ENCODE measurements around the gene POLR1F. TPM values are rescaled to one million over a fixed set of nuclear protein-coding genes. Genes with fewer than 3 reads are reported as not detected.
"Not testable (repeated sequence)": the region's sequence is repeated elsewhere in the genome, so short reads cannot be mapped to it uniquely, and the experiment has no call there.

POLR1F gene, protein sequence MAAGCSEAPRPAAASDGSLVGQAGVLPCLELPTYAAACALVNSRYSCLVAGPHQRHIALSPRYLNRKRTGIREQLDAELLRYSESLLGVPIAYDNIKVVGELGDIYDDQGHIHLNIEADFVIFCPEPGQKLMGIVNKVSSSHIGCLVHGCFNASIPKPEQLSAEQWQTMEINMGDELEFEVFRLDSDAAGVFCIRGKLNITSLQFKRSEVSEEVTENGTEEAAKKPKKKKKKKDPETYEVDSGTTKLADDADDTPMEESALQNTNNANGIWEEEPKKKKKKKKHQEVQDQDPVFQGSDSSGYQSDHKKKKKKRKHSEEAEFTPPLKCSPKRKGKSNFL
- 16.7 TPM for total RNA-seq

DNA sequence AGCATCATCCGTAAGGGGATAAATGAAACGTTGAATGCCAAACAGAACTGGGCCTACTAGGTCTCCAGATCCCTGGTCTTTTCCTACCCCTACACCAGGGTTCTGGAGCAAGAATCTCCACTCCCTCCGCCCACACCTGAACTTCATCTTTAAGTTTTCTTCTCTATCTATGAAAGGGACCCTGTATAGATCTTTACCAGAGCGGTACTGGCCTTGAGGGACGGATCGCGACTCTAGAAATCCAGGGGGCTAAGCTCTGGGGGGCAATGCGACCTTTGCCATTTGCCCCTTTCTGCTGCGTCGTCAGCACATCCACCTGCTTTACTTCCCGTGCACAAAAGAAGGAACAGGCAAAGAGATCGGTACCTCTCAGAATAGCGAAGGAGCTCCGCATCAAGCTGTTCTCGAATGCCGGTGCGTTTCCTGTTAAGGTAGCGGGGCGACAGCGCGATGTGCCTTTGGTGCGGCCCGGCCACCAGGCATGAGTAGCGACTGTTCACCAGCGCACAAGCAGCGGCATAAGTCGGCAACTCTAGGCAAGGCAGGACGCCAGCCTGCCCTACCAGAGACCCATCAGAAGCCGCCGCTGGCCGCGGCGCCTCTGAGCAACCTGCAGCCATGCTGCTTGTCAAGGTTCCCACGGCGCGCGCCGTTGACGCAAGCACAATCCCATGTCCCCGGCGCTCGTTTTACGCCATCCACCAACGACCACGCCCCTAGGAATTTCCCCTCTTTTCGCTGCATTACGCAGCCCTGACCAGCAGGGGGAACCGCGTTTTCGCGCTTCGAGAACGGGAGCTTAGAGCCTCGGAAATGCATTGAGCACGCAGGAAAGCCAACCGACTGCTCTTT lies at the start of gene POLR1F:
Gene POLR1F (minus strand): TSS at position 641 of the 852 bp plus-strand sequence. CDS start 21 bp downstream, at position 620.
- peak; percentile 94 to 98 (median 97) for DNase-seq (ENCODE audit: low read depth in 2 of 3, low spot score in 2 of 3)

DNA sequence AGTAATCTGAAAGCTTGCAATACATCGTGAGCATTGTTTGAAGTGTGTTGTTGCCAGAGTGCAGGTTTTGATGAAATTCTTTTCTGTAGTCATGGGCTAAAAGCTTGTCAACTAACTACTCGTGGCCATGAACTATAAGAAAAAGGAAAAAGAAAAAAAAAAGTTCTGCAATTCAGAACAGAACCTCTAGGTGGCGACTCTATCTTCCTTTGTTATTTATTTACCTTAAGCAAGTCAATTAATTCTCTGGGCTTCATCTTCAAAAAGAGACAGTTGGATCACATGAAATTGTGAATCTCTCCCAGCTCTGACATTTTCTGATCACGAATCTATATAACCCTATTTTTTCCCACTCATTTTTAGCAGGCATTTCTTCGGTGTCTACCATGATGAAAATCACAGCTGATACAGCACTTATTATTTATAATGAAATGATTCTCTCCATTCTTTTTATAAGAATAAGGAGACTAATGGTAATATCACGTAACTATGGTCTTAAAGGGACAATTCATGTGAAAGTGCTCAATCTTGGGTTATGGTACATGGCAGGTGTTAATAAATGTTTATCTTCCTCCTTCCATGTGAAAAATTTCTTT lies 45.8 kb upstream of the POLR1F start:
- peak in 2 of 3 donors; percentile 30 to 72 for DNase-seq (ENCODE audit: low read depth in 2 of 3, low spot score in 2 of 3)

DNA sequence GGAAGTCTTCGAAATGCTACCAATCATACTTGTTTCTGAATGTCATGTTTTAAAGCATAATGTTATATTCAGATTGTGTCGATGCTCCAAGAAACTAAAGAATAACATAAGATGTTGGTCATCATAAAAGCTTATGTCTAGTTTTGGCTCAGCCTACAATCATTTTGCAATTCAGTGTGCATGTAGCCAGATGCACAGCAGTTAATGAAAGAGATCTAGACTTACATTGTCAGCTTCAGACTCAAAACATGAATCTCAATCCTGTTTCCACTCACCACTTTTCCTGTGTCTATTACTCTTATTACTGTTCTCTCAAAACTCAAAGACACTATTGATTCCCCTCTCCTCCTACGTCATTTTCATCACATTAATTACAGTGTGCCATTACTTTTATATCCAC lies 43.2 kb upstream of the POLR1F start:
- DNase-seq (ENCODE audit: low read depth in 2 of 3, low spot score in 2 of 3) = no peak

DNA sequence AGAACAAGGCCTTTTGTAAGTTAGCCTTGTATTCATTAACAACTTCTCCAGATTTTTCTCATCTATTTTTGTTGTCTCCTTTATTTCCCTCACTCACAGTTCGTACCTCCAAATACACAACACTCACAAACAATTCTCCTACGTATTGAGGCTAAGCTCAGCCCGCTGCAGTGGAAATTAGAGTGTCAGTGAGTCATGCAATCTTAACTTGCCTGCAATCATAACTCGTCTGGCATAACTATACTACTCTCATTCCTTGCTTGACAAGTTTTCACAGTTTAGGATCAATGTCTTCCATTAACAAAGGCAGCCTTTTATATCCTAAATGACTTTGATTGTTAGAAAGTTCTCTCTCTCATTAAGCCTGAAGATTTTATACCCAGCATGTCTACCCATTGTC lies 40.8 kb upstream of the POLR1F start:
- no peak for DNase-seq (ENCODE audit: low read depth in 2 of 3, low spot score in 2 of 3)

DNA sequence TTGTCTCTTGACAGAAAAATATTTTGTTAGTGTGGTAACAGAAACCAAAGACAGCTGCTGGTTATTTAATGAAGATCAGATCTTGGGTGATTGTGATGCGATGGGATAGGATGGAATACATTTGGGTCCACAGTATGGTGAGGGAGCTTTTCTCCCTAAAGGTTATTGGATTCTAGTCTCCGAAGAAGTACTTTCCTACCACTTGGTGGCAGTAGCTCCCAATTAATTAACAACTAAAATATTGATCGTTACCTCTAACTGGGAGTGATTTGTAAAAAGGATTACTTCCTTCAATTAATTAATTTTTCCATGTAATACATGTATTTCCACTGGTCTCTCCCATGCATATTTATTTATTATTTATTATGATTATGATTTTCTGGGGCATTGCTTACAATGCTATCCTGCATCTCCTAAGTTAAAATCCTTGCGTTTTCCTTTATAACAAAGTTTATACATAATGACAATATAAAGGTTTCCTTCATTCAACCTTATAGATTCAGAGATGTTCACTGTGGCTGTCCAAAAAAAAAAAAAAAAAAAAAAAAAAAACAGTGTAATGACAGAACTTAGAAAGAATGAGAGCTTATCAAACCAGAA lies 39.0 kb upstream of the POLR1F start:
- peak in 2 of 3 donors; percentile 17 to 59 for DNase-seq (ENCODE audit: low read depth in 2 of 3, low spot score in 2 of 3)

DNA sequence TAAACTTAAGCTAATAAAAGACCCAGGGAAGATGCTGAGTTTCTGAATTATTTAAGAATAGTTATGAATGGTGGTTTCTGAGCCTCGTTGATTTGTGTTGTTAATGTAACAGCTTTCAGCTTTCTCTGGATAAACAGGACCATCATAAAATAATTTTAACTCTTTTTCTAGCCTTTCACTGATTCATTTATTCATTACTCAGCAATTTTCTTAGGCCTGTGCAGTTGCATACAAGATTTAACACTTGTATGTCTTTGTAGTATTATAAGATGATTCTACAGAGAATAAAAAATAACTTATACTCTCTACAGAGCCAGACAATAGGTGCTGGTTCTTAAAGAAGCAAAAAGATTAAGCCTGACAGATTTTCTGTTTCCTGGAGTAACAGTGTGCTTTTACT lies 35.2 kb upstream of the POLR1F start:
- DNase-seq (ENCODE audit: low read depth in 2 of 3, low spot score in 2 of 3) = no peak

DNA sequence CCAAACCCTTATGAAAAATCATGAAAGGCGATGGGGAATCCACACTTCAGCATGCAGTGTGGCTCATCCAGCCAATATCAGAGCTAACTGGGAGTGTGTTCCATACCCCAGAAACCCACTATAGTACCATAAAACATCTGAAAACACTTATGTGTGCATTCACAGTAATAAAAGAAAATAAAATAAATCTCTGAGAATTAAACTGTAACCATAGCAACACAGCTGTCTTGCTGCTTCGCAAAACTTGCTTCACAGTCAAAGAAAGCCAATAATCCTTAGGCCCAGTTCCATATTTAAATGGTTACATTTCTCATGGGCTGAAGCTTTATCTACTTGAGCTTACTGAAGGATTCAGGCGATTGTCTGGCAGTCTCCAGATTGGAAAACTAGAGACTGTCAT lies 19.9 kb upstream of the POLR1F start:
- DNase-seq (ENCODE audit: low read depth in 2 of 3, low spot score in 2 of 3) = no peak

DNA sequence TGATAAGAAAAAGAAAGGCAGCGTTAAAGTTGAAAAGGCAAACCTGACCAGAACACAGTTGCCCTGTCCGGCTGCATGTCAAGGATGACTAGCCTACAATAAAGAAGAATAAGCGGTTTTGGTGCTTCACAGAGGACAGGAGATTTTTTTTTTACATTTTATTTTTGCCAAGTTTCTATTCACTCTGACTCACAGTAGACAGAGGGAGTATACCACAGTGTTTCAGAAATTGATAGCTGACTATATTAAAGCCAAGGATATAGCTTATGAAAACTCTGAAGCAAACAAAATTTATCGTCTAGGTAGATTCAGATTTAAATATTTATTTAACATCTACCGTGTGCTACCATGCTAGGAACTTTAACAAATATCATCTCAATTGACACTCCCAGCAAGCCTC lies 16.9 kb upstream of the POLR1F start:
- DNase-seq (ENCODE audit: low read depth in 2 of 3, low spot score in 2 of 3) = no peak

DNA sequence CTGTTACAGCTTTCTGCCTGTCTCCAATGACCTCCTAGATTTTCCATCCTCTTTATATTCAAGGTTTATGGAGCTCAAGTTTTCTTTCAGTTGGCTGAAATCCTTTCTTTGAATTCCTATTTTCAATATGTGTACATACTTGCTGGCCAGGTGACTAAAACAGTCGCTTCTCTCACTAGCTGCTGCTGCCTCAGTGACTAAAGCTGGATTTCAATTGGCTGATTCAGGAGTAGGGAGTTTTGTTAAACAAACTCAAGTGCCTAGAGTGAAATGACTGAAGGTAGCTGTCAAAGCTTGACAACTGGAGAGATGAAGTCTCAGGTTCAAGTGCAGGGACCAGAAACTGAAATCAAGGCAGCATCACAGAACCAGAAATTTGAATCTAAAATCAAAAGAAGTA lies 6.7 kb upstream of the POLR1F start:
- no peak for DNase-seq (ENCODE audit: low read depth in 2 of 3, low spot score in 2 of 3)

DNA sequence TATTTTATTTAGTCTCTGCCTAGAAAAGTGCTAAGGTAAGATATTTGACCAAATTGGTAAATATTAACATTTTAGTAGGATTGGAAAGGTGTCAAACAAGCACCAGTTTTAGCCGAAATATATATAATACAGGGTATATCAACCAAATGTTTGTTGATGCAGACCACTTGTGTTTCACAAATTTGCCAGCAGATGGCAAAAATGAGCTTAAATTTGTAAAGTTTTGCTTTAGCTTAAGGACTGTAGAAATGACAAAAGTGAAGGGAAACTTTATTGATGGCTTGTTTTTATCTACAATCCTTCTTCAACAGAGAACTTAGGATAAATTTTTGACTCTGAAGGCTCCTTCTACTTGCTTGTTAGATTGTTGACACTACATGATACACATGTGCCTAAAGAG lies 4.8 kb upstream of the POLR1F start:
- DNase-seq (ENCODE audit: low read depth in 2 of 3, low spot score in 2 of 3) = peak; percentile 26 to 83 (median 52)

DNA sequence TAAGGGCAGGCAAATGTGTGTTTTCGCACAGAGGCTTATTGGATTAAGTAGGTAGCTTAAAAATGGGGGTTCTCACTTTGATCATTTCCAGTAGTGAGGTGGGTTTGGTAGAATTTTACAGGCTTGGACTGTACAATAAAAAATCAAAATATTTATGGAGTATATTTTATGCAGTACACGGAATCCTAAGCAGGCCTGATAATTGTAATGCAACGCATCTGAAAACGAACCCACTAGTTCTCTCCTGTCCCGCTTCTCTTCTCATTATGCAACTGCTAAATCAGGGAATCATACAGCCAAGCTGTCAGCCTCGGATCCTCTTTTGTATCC lies 377 bp upstream of the POLR1F start:
- no peak for DNase-seq (ENCODE audit: low read depth in 2 of 3, low spot score in 2 of 3)

DNA sequence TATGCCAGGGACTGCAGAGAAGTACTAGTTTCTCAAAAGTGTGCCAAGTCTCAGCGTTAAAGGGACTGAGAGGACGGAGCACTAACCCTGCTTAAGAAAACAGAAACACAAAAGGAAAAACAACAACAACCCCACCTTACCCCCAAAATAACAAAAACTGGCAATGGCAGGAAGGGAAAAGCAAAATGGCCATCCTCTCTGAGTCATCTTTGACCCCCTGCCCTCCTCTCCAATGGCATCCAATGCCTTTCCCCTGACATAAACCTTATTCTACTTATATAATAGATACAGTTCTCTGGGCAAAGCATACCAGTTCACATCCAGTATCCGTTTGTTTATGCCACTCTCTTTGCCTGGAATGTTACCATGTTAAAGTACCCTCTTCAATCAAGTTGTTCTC lies 1.6 kb downstream of the POLR1F start:
- DNase-seq (ENCODE audit: low read depth in 2 of 3, low spot score in 2 of 3) = no peak

DNA sequence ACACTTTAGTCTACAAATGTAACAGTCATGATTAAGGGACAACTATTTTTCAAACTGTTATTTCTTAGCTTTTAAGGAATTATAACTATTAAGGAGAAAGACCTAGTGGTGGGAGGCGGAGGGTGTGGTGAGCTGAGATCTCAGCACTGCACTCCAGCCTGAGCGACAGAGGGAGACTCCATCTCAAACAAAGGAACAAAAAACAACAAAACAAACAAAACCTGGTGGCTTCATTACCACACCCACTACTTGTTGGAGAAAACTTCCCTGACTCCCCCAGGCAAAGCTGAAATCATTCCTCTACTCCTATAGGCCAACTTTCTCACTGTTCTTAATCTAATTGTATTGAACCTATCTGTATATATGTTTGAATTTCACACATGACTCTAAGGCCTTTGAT lies 3.2 kb downstream of the POLR1F start:
- DNase-seq (ENCODE audit: low read depth in 2 of 3, low spot score in 2 of 3) = no peak

DNA sequence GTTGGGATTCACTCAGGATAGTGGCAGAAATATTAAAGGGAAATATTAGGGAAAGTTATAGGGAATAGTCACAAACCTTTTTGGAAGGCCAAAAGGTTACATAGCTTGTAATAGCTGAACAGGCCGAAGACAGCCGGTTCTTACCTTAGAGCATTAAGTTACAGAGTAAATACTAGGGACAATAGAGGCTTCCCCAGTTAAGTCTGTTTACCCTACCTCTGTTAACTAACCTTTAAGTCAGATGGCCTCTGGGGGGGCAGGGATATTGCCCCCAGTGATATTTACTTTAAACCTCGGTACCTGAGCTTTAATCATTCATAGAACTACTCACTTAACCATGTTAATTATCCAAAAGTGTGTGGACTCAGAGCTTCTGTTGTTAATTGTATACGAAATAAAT lies 7.4 kb downstream of the POLR1F start:
- DNase-seq (ENCODE audit: low read depth in 2 of 3, low spot score in 2 of 3) = no peak

DNA sequence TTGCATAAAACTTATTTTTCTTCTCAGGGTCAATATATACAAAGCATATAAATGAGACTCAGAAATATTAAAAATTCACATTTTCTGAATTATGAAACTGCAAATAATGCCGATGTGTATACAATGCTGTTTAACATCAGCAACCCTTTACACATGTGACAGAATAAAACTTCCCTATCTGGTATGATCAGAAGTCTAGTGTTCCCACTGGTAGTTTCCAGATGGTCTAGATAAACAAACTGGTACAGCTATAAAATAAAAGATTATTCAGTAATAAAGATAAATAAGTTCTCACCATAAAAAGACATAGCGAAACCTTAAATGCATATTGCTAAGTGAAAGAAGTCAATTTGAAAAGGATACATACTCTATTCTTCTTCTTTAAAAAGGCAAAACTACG lies 7.9 kb downstream of the POLR1F start:
- no peak for DNase-seq (ENCODE audit: low read depth in 2 of 3, low spot score in 2 of 3)

DNA sequence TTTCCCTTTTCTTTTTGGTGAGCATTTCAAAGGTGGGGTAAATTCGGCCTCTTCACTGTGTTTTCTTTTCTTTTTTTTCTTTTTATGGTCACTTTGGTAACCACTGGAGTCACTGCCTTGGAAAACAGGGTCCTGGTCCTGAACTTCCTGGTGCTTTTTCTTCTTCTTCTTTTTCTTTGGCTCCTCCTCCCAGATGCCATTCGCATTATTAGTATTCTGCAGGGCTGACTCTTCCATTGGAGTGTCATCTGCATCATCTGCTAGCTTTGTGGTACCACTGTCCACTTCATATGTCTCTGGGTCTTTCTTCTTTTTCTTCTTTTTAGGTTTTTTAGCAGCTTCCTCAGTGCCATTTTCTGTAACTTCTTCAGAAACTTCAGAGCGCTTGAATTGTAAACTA lies 10.5 kb downstream of the POLR1F start:
- DNase-seq (ENCODE audit: low read depth in 2 of 3, low spot score in 2 of 3) = no peak

DNA sequence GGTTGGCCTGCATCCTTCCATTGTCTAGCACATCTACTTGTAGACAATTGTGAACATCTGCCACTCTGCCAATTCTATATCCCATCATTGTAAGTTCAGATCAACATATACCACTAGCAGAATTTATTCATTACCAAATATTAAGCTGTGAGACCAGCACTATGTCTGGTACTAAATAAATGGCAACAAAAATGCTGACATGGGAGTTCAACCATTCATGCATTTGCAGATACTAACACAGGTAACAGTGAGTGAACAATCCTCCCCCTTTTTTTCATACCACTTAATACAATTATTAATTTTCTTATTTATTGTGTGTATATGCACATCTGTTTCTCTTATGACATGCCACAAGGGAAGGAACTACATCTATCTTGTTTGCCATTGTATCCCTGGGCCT lies 11.9 kb downstream of the POLR1F start:
- DNase-seq (ENCODE audit: low read depth in 2 of 3, low spot score in 2 of 3) = no peak

DNA sequence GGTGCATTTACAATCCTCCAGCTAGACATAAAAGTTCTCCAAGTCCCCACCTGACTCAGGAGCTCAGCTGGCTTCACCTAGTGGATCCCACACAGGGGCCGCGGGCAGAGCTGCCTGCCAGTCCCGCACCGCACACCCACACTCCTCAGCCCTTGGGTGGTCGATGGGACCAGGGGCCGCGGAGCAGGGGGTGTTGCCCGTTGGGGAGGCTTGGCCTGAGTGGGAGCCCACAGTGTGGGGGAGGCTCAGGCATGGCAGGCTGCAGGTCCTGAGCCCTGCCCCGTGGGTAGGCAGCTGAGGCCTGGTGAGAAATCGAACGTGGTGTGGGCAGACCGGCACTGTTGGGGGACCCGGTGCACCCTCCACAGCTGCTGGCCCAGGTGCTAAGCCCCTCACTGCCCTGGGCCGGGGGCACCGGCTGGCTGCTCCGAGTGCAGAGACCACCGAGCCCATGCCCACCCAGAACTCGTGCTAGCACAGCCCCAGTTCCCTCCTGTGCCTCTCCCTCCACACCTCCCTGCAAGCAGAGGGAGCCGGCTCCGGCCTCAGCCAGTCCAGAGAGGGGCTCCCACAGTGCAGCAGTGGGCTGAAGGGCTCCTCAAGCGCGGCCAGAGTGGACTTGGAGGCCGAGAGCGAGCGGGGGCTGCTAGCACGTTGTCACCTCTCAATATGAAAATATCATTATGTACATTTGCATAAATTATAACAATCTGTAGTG lies 16.6 kb downstream of the POLR1F start:
- no peak for DNase-seq (ENCODE audit: low read depth in 2 of 3, low spot score in 2 of 3)

DNA sequence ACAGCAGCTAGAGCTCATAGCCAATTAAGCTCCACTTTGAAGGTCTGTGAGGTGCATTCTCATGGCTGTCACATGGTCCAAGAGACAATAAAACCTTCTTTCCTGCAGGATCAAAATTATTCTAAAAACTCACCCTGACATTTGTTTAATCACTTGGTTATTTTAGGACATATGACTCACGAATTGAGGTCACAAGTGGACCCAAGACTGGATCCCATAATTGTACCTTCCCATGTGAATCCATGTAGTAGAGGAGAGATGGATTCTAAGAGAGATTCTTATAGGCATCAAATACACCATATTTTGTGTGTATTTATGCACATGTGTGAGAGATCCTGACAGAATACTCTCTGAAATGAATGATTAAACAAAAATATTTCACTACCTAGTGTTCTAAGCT lies 18.1 kb downstream of the POLR1F start:
- no peak for DNase-seq (ENCODE audit: low read depth in 2 of 3, low spot score in 2 of 3)

DNA sequence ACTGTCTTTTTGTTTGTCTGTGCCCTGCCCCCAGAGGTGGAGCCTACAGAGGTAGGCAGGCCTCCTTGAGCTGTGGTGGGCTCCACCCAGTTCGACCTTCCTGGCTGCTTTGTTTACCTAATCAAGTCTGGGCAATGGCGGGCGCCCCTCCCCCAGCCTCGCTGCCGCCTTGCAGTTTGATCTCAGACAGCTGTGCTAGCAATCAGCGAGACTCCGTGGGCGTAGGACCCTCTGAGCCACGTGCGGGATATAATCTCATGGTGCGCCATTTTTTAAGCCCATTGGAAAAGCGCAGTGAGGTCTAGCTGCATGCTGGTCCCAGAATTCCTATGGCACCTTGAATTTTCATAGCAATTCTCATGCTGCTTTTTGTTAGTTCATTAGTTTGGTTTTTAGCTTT lies 19.7 kb downstream of the POLR1F start:
- not testable (repeated sequence) for DNase-seq (ENCODE audit: low read depth in 2 of 3, low spot score in 2 of 3)

DNA sequence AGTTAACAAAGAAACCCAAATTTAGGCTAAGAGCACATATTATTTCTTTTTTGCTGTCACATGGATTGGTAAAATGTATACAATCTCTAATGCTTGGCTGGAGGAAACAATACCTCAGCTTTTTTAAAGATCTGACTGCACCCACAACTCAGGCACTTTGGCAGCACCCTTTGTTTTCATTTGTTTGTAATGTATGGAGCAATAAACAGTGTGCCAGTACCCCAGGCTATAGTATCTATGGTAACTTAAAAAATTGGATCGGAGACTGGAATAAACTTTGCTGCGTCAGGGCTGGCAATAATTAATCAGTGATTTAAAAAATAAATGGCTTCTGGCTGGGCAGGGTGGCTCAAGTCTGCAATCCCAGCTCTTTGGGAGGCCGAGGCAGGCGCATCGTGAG lies 27.2 kb downstream of the POLR1F start:
- no peak for DNase-seq (ENCODE audit: low read depth in 2 of 3, low spot score in 2 of 3)
